ENCODE measurements around the gene GTF2B. TPM values are rescaled to one million over a fixed set of nuclear protein-coding genes. Genes with fewer than 3 reads are reported as not detected.
"Not testable (repeated sequence)": the region's sequence is repeated elsewhere in the genome, so short reads cannot be mapped to it uniquely, and the experiment has no call there.

The GTF2B gene
- total RNA-seq, result 25.4 TPM
- long read RNA-seq, transcript GTF2B-201 (7 exons, 1,351 nt), result major isoform, 130 of 143 reads
- long read RNA-seq, partial matches to known transcripts, result 3 of 143 reads
- long read RNA-seq, other reads (novel, unspliced or antisense), result 10 of 143 reads

- peak; percentile 95 for DNase-seq (ENCODE audit: low spot score)
Measured at GRCh38 chr1:88891318-88891950, at the start of gene GTF2B. TSS of gene GTF2B (minus strand) at chr1:88891567. CDS start at chr1:88891499, 68 bp downstream.

GRCh38 chr1:88938528-88938927 lies 47.2 kb upstream of the GTF2B start:
- not testable (repeated sequence) for DNase-seq (ENCODE audit: low spot score)

GRCh38 chr1:88936760-88937342 lies 45.5 kb upstream of the GTF2B start:
- no peak for DNase-seq (ENCODE audit: low spot score)

GRCh38 chr1:88936223-88936523 lies 44.8 kb upstream of the GTF2B start:
- DNase-seq (ENCODE audit: low spot score), result no peak

- DNase-seq (ENCODE audit: low spot score), result no peak
Measured at GRCh38 chr1:88935522-88936222, 44.3 kb upstream of the GTF2B start.

GRCh38 chr1:88930176-88930575 lies 38.8 kb upstream of the GTF2B start:
- DNase-seq (ENCODE audit: low spot score), result not testable (repeated sequence)

GRCh38 chr1:88923224-88923623 lies 31.9 kb upstream of the GTF2B start:
- no peak for DNase-seq (ENCODE audit: low spot score)

GRCh38 chr1:88922214-88922613 lies 30.8 kb upstream of the GTF2B start:
- DNase-seq (ENCODE audit: low spot score), result no peak

GRCh38 chr1:88920845-88921244 lies 29.5 kb upstream of the GTF2B start:
- DNase-seq (ENCODE audit: low spot score), result no peak

GRCh38 chr1:88917321-88918025 lies 26.1 kb upstream of the GTF2B start:
- DNase-seq (ENCODE audit: low spot score), result no peak

- no peak for DNase-seq (ENCODE audit: low spot score)
Measured at GRCh38 chr1:88916883-88917282, 25.5 kb upstream of the GTF2B start.

GRCh38 chr1:88911800-88912199 lies 20.4 kb upstream of the GTF2B start:
- not testable (repeated sequence) for DNase-seq (ENCODE audit: low spot score)

GRCh38 chr1:88911161-88911560 lies 19.8 kb upstream of the GTF2B start:
- DNase-seq (ENCODE audit: low spot score), result no peak

- DNase-seq (ENCODE audit: low spot score), result no peak
Measured at GRCh38 chr1:88910401-88910800, 19.0 kb upstream of the GTF2B start.

- no peak for DNase-seq (ENCODE audit: low spot score)
Measured at GRCh38 chr1:88900883-88901282, 9.5 kb upstream of the GTF2B start.

GRCh38 chr1:88897070-88897730 lies 5.8 kb upstream of the GTF2B start:
- no peak for DNase-seq (ENCODE audit: low spot score)

GRCh38 chr1:88892357-88892877 lies 1.1 kb upstream of the GTF2B start:
- DNase-seq (ENCODE audit: low spot score), result no peak

- no peak for DNase-seq (ENCODE audit: low spot score)
Measured at GRCh38 chr1:88891951-88892340, 579 bp upstream of the GTF2B start.

- no peak for DNase-seq (ENCODE audit: low spot score)
Measured at GRCh38 chr1:88890791-88891317, 513 bp downstream of the GTF2B start.

- no peak for DNase-seq (ENCODE audit: low spot score)
Measured at GRCh38 chr1:88890131-88890530, 1.2 kb downstream of the GTF2B start.

- DNase-seq (ENCODE audit: low spot score), result no peak
Measured at GRCh38 chr1:88888750-88889149, 2.6 kb downstream of the GTF2B start.

Data from mesenteric fat pad (tissue), 1 donor.